ENCODE measurements around the gene CELA3B.
"Not testable (repeated sequence)": the region's sequence is repeated elsewhere in the genome, so short reads cannot be mapped to it uniquely, and the experiment has no call there.

CELA3B gene, protein sequence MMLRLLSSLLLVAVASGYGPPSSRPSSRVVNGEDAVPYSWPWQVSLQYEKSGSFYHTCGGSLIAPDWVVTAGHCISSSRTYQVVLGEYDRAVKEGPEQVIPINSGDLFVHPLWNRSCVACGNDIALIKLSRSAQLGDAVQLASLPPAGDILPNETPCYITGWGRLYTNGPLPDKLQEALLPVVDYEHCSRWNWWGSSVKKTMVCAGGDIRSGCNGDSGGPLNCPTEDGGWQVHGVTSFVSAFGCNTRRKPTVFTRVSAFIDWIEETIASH

GRCh38 chr1:21976703-21977239 lies at the start of gene CELA3B:
Gene CELA3B, plus strand, starts transcription at chr1:21977022. Its CDS starts 18 bp downstream, at chr1:21977040.
- not testable (repeated sequence) for DNase-seq

DNA sequence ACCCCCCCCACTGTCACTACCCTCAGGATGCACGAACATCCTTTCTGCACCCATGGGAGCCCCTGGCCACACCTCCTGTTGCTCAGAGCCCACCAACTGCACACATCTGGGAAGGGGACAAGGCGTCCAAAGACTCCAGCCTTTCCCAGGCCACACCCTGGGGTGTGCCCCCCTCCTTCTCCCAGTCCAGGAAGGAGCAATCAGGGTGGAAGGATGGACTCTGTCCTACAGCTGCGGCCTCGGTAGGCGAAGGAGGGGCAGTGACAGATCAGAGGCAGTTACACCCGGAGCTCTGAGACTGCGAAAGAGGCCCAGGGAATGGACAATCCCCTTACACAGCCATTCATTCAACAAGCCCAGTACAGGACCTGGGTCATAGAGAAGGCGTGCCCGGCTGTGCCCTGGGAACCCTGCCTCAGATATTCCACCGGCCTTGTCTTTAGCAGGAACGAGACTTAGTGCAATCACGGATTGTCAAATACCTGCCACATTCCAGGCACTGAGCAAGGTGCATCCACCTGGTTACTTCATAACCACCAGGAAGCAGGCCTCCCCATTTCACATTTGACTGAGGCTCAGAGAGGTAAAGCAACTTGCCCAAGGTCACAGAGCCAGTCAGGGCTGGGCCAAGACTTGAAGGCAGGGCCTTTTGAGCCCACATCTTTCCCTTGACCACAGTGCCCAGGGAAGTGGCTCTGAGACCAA lies 49.1 kb upstream of the CELA3B start:
- no peak for DNase-seq

DNA sequence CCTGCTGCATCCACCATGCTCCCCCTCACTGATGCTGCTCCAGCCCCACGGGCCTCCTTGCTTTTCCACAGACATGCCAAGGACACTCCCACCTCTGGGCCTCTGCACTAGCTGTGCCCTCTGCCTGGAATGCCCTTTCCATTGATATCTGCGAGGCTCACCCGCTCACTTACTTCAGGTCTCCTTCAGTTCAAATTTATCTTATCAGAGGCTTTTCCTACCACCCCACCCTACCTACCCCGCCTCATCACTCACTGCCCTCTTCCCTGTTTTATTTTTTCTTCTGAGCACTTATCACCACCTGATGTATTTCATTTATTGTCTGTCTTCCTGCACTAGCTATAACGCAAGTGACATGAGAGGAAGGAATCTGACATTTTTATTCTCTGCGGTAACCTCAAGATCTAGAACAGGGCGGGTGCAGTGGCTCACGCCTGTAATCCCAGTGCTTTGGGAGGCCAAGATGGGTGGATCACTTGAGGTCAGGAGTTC lies 46.7 kb upstream of the CELA3B start:
- DNase-seq = no peak

- no peak for DNase-seq
Measured at GRCh38 chr1:21930629-21931170, 46.1 kb upstream of the CELA3B start.

GRCh38 chr1:21931171-21932093 lies 45.4 kb upstream of the CELA3B start:
- DNase-seq = no peak

DNA sequence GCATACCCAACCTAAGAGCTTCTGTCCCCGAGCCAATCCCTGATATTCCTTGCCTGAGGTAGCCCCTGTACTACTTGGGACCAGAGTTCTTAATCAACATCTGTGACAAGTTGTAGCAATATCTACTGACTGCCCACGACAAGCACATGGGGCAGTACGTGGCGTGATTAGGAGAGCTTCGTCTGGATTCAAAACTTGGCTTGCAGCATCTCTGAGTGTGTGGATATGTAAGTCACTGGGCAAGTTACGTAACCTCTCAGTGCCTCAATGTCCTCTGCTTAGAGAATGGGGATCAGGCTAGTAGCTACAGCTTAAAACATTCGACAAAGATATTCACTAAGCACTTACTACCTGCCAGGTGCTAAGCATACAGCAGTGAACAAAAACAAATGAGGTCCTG lies 44.7 kb upstream of the CELA3B start:
- no peak for DNase-seq

DNA sequence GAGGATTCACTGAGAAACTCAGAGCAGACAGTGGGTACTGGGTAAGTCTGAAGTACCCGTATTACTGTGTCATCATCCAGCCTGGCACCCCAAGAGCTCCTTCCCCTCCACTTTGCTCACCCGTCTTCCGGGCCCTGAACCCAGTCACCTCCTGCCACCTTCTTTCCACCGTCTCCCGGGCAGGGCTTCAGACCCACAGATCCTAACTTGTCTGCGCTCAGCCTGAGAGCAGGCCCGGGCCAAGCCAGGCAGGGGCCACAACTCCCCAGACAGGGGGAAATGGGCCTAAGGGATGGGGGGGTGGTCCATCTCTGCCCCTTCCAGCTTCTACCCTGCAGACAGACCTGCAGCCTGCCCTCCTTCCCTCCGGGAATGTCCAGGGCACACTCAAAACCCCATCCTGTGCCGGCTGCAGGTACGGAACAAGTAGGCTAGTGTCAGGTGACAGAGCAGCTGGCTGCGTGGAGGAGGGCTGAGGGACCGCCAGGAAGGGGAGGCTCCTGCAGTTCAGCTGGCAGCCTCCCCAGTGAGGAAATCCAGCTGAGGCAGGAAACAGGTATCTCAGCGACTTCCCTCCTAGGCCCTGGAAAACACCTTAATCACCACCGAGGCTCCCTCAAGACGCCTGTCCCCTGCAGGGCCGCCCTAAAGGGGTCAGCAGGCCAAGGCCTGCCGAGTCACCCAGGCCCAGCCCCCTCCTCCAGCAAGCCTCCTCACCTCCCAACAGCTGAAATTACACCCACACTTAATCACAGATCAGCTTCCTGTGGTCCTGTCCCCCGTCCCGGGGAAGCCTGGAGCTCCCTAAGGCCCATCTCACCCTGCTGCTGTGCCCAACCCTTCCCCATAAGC lies 43.2 kb upstream of the CELA3B start:
- DNase-seq = no peak

- no peak for DNase-seq
Measured at GRCh38 chr1:21935393-21935804, 41.4 kb upstream of the CELA3B start.

DNA sequence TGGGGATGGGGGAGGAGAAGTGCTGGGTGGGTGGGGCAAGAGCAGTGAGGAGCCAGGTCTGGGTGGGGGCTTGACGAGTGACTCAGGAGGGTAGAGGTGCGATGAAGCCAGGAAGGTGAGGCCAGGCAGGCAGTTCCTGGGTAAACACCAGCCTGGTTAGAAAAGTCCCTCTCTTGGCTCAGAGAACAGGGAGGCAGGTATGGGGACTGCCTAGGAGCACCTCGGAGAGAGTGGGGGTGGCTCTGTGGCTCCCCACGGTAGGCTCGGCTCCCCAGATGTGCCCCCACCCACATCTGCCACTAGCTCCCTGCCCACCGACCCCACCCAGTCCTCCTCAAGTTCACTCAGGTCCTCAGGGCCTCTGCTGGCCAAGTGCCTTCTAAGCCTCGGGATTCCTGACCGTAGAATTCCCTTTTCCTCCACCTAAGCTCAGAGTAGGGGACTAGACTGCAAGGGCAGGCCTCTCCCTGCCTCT lies 40.9 kb upstream of the CELA3B start:
- no peak for DNase-seq

- peak; percentile 11 for DNase-seq
Measured at GRCh38 chr1:21936366-21937031, 40.3 kb upstream of the CELA3B start.

DNA sequence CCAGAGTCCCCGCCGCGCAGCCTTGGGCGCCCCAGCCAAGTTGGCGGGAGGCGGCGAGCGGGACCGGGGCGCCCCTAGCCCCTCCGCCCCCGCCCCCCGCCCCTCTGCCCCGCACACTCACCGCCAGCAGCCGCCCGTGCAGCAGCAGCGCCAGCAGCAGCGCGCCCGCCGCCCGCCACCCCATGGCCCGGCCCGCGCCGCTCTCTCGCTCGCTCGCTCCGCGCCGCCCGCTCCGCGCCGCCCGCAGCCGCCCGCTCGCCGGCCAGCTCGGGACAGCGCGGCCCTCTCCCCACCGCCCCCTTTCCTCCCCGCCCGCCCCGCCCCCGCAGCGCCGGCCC lies 39.8 kb upstream of the CELA3B start, which contains the start of gene HSPG2:
HSPG2 (minus strand) TSS at position 277 of the 338 bp plus-strand sequence; CDS start at position 184, 93 bp downstream.
- no peak for DNase-seq

DNA sequence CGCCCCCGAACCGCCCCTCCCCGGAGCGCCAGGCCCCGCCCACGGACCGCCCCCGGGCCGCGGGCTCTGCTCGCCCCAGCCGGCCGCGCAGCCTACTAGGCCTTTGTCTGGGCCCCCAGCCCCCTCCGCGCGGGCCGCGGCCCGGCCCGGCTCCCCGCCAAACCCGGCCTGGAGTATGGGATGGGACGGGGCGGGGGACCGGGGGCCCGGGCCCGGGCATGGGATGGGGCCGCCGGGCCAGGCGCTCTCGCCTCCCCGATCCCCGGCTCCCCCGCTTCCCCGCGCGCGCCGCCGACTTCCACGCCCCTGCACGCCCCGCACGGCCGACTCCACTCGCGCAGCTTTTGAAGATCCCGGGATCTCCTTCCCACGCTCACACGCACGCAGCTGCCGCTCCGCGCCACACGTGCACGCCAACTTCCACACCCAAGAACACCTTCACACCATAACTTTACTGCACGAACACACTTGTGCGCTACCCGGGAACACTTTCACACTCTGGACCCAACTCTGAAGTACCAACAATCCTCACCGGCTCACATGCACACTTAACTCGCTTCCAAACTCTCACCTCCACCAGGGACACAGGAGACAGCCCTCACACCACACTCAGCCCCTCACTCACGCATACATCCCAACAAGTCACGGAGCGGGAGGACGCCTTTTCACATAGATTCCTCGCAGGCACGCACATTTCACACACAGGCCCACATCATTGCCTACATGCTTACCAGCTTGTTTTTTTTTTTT lies 39.3 kb upstream of the CELA3B start:
- peak; percentile 65 for DNase-seq

DNA sequence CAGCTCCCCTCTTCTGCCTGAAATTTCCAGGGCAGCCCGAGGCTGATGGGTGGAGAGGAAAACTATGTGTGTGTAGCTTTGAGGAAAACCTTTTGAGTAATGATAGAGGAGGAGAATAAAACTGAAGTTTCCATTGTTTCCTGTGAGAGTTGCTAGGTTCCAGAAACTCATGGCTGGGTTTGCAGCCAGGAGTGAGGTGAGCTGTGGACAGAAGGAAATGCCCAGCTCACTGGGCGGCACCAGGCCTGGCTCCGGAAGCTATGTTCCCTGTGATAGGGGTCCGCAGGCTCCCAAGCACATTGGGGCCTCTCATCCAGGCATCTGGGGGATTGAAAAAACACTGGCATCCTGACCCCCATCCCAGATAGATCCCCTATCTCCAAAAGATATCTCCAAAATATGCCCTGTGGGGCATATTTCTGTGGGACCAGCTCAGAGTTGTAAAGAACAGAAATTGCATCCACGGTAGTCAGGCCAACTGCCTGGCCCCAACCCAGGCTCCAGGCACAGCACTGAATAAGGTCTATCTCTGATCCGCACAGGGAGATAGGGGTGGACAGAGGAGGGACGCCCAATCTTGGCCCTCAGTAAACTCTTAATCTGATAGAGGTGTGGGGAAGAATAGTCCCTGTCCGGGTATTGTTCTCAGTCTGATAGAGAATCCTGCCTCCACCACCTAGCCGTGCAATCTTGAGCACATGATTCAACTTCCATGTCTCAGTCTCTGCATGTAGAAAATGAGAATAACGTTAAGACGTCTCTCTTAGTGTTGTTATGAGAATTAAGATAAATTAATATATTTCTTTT lies 37.9 kb upstream of the CELA3B start:
- no peak for DNase-seq

- no peak for DNase-seq
Measured at GRCh38 chr1:21939650-21940374, 37.0 kb upstream of the CELA3B start.

- no peak for DNase-seq
Measured at GRCh38 chr1:21940492-21940891, 36.3 kb upstream of the CELA3B start.

- DNase-seq = no peak
Measured at GRCh38 chr1:21941370-21941769, 35.5 kb upstream of the CELA3B start.

DNA sequence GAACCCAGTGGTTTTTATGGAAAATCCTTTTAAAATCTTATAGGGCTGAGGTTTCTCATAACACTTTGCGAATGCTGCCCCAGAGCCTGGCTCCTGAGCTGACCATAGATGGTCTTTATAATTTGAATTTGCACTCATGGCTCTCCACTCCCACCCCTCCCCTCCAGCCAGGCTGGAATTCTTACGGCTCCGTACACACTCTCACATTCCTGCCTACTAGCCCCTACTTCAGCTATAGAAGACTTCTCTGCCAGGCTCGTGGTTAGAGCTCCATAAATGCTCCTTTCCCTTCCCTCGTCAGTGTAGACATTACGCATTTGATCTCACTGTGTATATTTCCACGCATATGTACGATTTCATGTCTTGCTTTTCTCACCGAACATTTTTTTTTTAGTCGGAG lies 34.4 kb upstream of the CELA3B start:
- DNase-seq = no peak

DNA sequence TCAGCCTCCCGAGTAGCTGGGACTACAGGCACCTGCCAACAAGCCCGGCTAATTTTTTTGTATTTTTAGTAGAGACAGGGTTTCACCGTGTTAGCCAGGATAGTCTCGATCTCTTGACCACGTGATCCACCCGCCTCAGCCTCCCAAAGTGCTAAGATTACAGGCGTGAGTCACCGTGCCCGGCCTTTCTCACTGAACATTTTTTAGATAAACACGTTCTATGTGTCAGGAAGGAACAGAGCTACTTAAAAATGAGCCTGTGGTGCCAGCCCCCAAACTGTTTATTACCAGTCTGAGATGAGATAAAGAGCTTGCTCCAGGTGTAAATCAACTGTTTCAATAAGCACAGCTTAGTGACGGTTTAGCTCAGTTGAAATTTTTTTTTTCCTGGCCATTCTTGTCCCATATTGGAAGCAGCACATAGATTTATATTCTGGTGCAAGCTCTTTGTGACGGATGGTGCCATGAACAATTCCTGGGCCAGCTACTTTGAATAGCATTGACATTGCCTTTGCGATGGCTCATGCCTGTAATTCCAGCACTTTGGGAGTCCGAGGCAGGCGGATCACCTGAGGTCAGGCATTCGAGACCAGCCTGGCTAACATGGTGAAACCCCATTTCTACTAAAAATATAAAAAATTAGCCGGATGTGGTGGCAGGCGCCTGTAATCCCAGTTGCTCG lies 33.7 kb upstream of the CELA3B start:
- DNase-seq = not testable (repeated sequence)
